ENCODE data around the gene SMG9.

SMG9 gene

GRCh38 chr19:43735957-43736356 lies 18.8 kb downstream of the SMG9 start:
- TF ChIP-seq NFRKB (IDR thresholded peaks at IDR 0.05) (no peak), SP1 (IDR thresholded peaks at IDR 0.05) (no peak), CTBP1 (IDR thresholded peaks at IDR 0.05; ENCODE audit: borderline replicate concordance) (no peak), FOXM1 (IDR thresholded peaks at IDR 0.05; ENCODE audit: borderline replicate concordance) (no peak), FOXA1 (IDR thresholded peaks at IDR 0.05) (no peak)
- POLR2A ChIA-PET, result no interaction called here
- no peak for DNase-seq (ENCODE audit: extremely low spot score)
- CTCF ChIA-PET, result no interaction called here

DNA sequence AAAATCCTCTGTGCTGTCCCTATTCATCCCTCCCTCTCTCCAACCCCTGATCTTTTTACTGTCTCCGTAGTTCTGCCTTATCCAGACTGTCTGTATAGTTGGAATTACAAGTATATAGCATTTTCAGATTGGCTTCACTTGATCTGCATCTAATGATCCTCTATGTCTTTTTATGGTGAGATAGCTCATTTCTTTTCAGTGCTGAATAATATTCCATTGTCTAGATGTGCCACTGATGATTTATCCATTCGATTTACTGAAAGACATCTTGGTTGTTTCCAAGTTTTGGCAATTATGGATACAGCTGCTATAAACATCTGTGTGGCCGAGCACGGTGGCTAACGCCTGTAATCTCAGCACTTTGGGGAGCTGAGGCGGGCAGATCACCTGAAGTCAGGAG lies 19.7 kb downstream of the SMG9 start:
- POLR2A ChIA-PET, result no interaction called here
- CTCF ChIA-PET, result no interaction called here
- DNase-seq (ENCODE audit: extremely low spot score), result no peak

GRCh38 chr19:43731846-43732245 lies 22.9 kb downstream of the SMG9 start:
- no peak for TF ChIP-seq ARNT (IDR thresholded peaks at IDR 0.05)
- TF ChIP-seq SP1 (IDR thresholded peaks at IDR 0.05), result no peak
- no peak for TF ChIP-seq FOXA1 (IDR thresholded peaks at IDR 0.05)
- TF ChIP-seq HDGF (IDR thresholded peaks at IDR 0.05; ENCODE audit: borderline replicate concordance), result no peak
- TF ChIP-seq TARDBP (IDR thresholded peaks at IDR 0.05), result no peak
- no peak for TF ChIP-seq CTBP1 (IDR thresholded peaks at IDR 0.05; ENCODE audit: borderline replicate concordance)
- no peak for TF ChIP-seq FOXK2 (IDR thresholded peaks at IDR 0.05)
- no peak for TF ChIP-seq ELF4 (IDR thresholded peaks at IDR 0.05)
- no peak for TF ChIP-seq FOXM1 (IDR thresholded peaks at IDR 0.05; ENCODE audit: borderline replicate concordance)
- no peak for TF ChIP-seq LEF1 (IDR thresholded peaks at IDR 0.05; ENCODE audit: borderline replicate concordance)
- TF ChIP-seq SUZ12 (IDR thresholded peaks at IDR 0.05), result no peak
- TF ChIP-seq ZNF384 (IDR thresholded peaks at IDR 0.05), result no peak
- no peak for TF ChIP-seq BHLHE40 (IDR thresholded peaks at IDR 0.05; ENCODE audit: borderline replicate concordance)
- TF ChIP-seq, protein P1, sequence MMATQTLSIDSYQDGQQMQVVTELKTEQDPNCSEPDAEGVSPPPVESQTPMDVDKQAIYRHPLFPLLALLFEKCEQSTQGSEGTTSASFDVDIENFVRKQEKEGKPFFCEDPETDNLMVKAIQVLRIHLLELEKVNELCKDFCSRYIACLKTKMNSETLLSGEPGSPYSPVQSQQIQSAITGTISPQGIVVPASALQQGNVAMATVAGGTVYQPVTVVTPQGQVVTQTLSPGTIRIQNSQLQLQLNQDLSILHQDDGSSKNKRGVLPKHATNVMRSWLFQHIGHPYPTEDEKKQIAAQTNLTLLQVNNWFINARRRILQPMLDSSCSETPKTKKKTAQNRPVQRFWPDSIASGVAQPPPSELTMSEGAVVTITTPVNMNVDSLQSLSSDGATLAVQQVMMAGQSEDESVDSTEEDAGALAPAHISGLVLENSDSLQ (IDR thresholded peaks at IDR 0.05), result no peak
- TF ChIP-seq NFRKB (IDR thresholded peaks at IDR 0.05), result no peak
- CTCF ChIA-PET, result interaction anchor here (0.6 to 1.1 kb wide), 2 partner anchors 69 to 519 kb away, joined by 4 to 9 read pairs; no protein-coding TSS in a partner anchor
- no peak for DNase-seq (ENCODE audit: extremely low spot score)
- POLR2A ChIA-PET, result no interaction called here

More for the DNA sequence above, 19.7 kb downstream of the SMG9 start:
- TF ChIP-seq ZNF384 (IDR thresholded peaks at IDR 0.05) (no peak), SP1 (IDR thresholded peaks at IDR 0.05) (no peak), TARDBP (IDR thresholded peaks at IDR 0.05) (no peak), ELF4 (IDR thresholded peaks at IDR 0.05) (no peak), FOXA1 (IDR thresholded peaks at IDR 0.05) (no peak), NFRKB (IDR thresholded peaks at IDR 0.05) (no peak), ARNT (IDR thresholded peaks at IDR 0.05) (no peak), HDGF (IDR thresholded peaks at IDR 0.05; ENCODE audit: borderline replicate concordance) (no peak), L3MBTL2 (conservative IDR thresholded peaks at IDR 0.05) (no peak), BHLHE40 (IDR thresholded peaks at IDR 0.05; ENCODE audit: borderline replicate concordance) (no peak), FOXM1 (IDR thresholded peaks at IDR 0.05; ENCODE audit: borderline replicate concordance) (no peak), LEF1 (IDR thresholded peaks at IDR 0.05; ENCODE audit: borderline replicate concordance) (no peak), FOXK2 (IDR thresholded peaks at IDR 0.05) (no peak)
- TF ChIP-seq, protein P1 (IDR thresholded peaks at IDR 0.05), result no peak

DNA sequence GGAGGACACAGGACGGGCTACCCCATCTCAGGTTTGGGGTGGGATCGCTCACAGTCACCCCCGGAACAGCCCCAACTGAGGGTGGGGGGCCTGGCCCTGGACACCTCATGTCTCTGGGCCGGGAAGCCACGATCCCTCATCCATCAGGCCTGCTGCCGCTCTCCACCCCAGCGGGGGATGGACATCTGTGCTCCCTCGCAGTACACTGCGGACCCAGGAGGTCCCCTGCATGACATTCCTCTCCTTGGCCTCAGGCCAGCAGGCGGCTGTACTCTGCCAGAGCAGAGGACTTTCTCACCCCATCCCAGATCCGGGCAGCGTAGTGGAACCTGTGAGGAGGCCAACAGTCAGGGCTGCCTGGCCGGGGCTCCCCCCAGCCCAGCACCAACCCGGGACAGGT lies 23.4 kb downstream of the SMG9 start:
- POLR2A ChIA-PET, result no interaction called here
- CTCF ChIA-PET, result interaction anchor here (1.1 kb wide), 1 partner anchor 69 kb away, joined by 4 read pairs; no protein-coding TSS in a partner anchor
- no peak for DNase-seq (ENCODE audit: extremely low spot score)
- no peak for TF ChIP-seq L3MBTL2 (conservative IDR thresholded peaks at IDR 0.05)
- no peak for TF ChIP-seq NFRKB (IDR thresholded peaks at IDR 0.05)
- no peak for TF ChIP-seq SP1 (IDR thresholded peaks at IDR 0.05)

DNA sequence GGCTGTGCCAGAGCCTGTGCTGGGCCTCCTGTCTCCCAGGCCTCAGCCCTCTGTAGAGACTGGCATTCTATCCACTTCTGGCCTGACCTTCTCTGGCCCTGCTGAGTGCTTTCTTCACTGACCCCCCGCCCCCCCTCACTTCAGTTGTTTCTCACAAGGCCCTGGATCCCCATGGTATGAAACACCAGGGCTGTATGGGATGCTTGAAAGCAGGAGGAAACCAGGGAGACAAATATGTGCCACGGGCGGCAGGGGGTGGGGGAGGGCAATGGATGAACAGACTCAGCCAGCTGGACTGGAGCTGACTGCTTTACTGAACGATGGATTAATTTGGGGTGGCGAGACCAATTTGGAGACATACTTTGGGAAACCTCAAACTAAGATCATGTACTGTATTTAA lies 24.8 kb downstream of the SMG9 start:
- TF ChIP-seq ELF4 (IDR thresholded peaks at IDR 0.05), result no peak
- TF ChIP-seq SP1 (IDR thresholded peaks at IDR 0.05), result no peak
- ChIA-PET POLR2A (no interaction called here), CTCF (no interaction called here)
- no peak for DNase-seq (ENCODE audit: extremely low spot score)

- CTCF ChIA-PET, result no interaction called here
- POLR2A ChIA-PET, result no interaction called here
- TF ChIP-seq FOXK2 (IDR thresholded peaks at IDR 0.05), result no peak
- TF ChIP-seq SP1 (IDR thresholded peaks at IDR 0.05), result no peak
- no peak for TF ChIP-seq BHLHE40 (IDR thresholded peaks at IDR 0.05; ENCODE audit: borderline replicate concordance)
- TF ChIP-seq LEF1 (IDR thresholded peaks at IDR 0.05; ENCODE audit: borderline replicate concordance), result no peak
- no peak for TF ChIP-seq FOXM1 (IDR thresholded peaks at IDR 0.05; ENCODE audit: borderline replicate concordance)
- no peak for TF ChIP-seq ARNT (IDR thresholded peaks at IDR 0.05)
- no peak for TF ChIP-seq FOXA1 (IDR thresholded peaks at IDR 0.05)
- TF ChIP-seq TARDBP (IDR thresholded peaks at IDR 0.05), result no peak
- no peak for TF ChIP-seq CTBP1 (IDR thresholded peaks at IDR 0.05; ENCODE audit: borderline replicate concordance)
- DNase-seq (ENCODE audit: extremely low spot score), result no peak
Observed at GRCh38 chr19:43727593-43727853, 27.2 kb downstream of the SMG9 start.

- ChIA-PET POLR2A (interaction anchor here (1.5 kb wide), 1 partner anchor 29 kb away, joined by 6 read pairs; the partner anchor contains the start of gene SMG9), CTCF (no interaction called here)
- TF ChIP-seq FOXM1 (IDR thresholded peaks at IDR 0.05; ENCODE audit: borderline replicate concordance), result no peak
- TF ChIP-seq TARDBP (IDR thresholded peaks at IDR 0.05), result no peak
- no peak for TF ChIP-seq FOXK2 (IDR thresholded peaks at IDR 0.05)
- TF ChIP-seq SUZ12 (IDR thresholded peaks at IDR 0.05), result no peak
- no peak for TF ChIP-seq L3MBTL2 (conservative IDR thresholded peaks at IDR 0.05)
- TF ChIP-seq, protein P1 (IDR thresholded peaks at IDR 0.05), result no peak
- TF ChIP-seq ELF4 (IDR thresholded peaks at IDR 0.05), result no peak
- TF ChIP-seq NFRKB (IDR thresholded peaks at IDR 0.05), result no peak
- TF ChIP-seq SP1 (IDR thresholded peaks at IDR 0.05), result no peak
- no peak for TF ChIP-seq ARNT (IDR thresholded peaks at IDR 0.05)
- TF ChIP-seq LEF1 (IDR thresholded peaks at IDR 0.05; ENCODE audit: borderline replicate concordance), result no peak
- TF ChIP-seq BHLHE40 (IDR thresholded peaks at IDR 0.05; ENCODE audit: borderline replicate concordance), result no peak
- TF ChIP-seq HDGF (IDR thresholded peaks at IDR 0.05; ENCODE audit: borderline replicate concordance), result no peak
- TF ChIP-seq ZNF384 (IDR thresholded peaks at IDR 0.05), result no peak
- TF ChIP-seq CTBP1 (IDR thresholded peaks at IDR 0.05; ENCODE audit: borderline replicate concordance), result no peak
- no peak for TF ChIP-seq FOXA1 (IDR thresholded peaks at IDR 0.05)
- no peak for DNase-seq (ENCODE audit: extremely low spot score)
Observed at GRCh38 chr19:43726736-43727592, 27.8 kb downstream of the SMG9 start.

All from HEK293T (cell line).